Liver (tissue), 9 donors: ENCODE results near the gene AGBL4. TPM values are rescaled to one million over a fixed set of nuclear protein-coding genes. Genes with fewer than 3 reads are reported as not detected.

Experiments
- DNase-seq: peaks from one replicate; pipeline ENCODE4 v3.0.0-alpha.2; 2017; ENCODE audit warnings: low spot score
- H3K27ac ChIP-seq, 2 donors: one replicate each; pipeline ENCODE4 v1.7.0; 2013; ENCODE audit warnings: inconsistent platforms in 2 of 2, low read length in 2 of 2, control low read depth in 1 of 2, low read depth in 1 of 2, mild to moderate bottlenecking in 1 of 2
- H3K27me3 ChIP-seq, 4 donors: one replicate each; pipeline versions ENCODE4 v1.6.1 to v1.7.0; 2013; ENCODE audit warnings: low read length in 3 of 4, inconsistent platforms in 1 of 4, mild to moderate bottlenecking in 1 of 4, moderate library complexity in 1 of 4; ENCODE audit not compliant: control insufficient read depth in 4 of 4, insufficient read depth in 4 of 4
- H3K36me3 ChIP-seq, 4 donors: one replicate each; pipeline versions ENCODE4 v1.6.1 to v1.7.0; 2013; ENCODE audit warnings: low read length in 3 of 4, mild to moderate bottlenecking in 3 of 4, low read depth in 1 of 4, moderate library complexity in 1 of 4; ENCODE audit not compliant: control insufficient read depth in 4 of 4, insufficient read depth in 3 of 4
- H3K4me1 ChIP-seq, 4 donors: one replicate each; pipeline versions ENCODE4 v1.6.1 to v1.7.0; 2013; ENCODE audit warnings: low read length in 3 of 4, mild to moderate bottlenecking in 3 of 4, moderate library complexity in 1 of 4; ENCODE audit not compliant: control insufficient read depth in 4 of 4, insufficient read depth in 4 of 4
- H3K4me3 ChIP-seq, 3 donors: one replicate each; pipeline versions ENCODE4 v1.6.1 to v1.7.0; 2013; ENCODE audit warnings: low read length in 3 of 3, control low read depth in 1 of 3, low read depth in 1 of 3, mild to moderate bottlenecking in 1 of 3
- H3K9ac ChIP-seq, 2 donors: one replicate each; pipeline ENCODE4 v1.7.0; 2013; ENCODE audit warnings: low read length in 2 of 2, mild to moderate bottlenecking in 2 of 2, moderate library complexity in 2 of 2, control low read depth in 1 of 2, low read depth in 1 of 2
- H3K9me3 ChIP-seq, 4 donors: one replicate each; pipeline versions ENCODE4 v1.6.1 to v1.7.0; 2013; ENCODE audit warnings: low read length in 3 of 4; ENCODE audit not compliant: control insufficient read depth in 4 of 4
- ATF3 ChIP-seq: IDR thresholded peaks from 2 replicates; pipeline ENCODE4 v1.6.1; 2016; ENCODE audit warnings: antibody characterized with exemption
- CTCF ChIP-seq: fragments of 150-350 bp; IDR thresholded peaks from 2 replicates; pipeline ENCODE4 v1.5.1; 2017; ENCODE audit warnings: improper control_type of control experiment, low read depth, low read length; ENCODE audit not compliant: missing input control
- EGR1 ChIP-seq, 2 donors: IDR thresholded peaks; 2 replicates each; pipeline ENCODE4 v1.6.1; 2016 to 2018; ENCODE audit warnings: antibody characterized with exemption in 2 of 2, low read depth in 2 of 2
- FOXA1 ChIP-seq: IDR thresholded peaks from 2 replicates; pipeline ENCODE4 v1.6.1; 2016; ENCODE audit warnings: antibody characterized with exemption
- FOXA2 ChIP-seq: IDR thresholded peaks from 2 replicates; pipeline ENCODE4 v1.6.1; 2016; ENCODE audit warnings: antibody characterized with exemption
- GABPA ChIP-seq, 2 donors: IDR thresholded peaks in 1 of 2; conservative IDR thresholded peaks in 1 of 2; 2 replicates each; pipeline ENCODE4 v1.6.1; 2016; ENCODE audit warnings: antibody characterized with exemption in 2 of 2, mild to moderate bottlenecking in 1 of 2, moderate library complexity in 1 of 2
- HNF4A ChIP-seq, 2 donors: conservative IDR thresholded peaks; 2 replicates each; pipeline ENCODE4 v1.6.1; 2016; ENCODE audit warnings: antibody characterized with exemption in 2 of 2, mild to moderate bottlenecking in 2 of 2
- HNF4G ChIP-seq: IDR thresholded peaks from 2 replicates; pipeline ENCODE4 v1.6.1; 2016; ENCODE audit warnings: antibody characterized with exemption
- JUND ChIP-seq, 2 donors: IDR thresholded peaks; 2 replicates each; pipeline ENCODE4 v1.6.1; 2016; ENCODE audit warnings: antibody characterized with exemption in 2 of 2
- MAX ChIP-seq: IDR thresholded peaks from 2 replicates; pipeline ENCODE4 v1.6.1; 2016; ENCODE audit warnings: antibody characterized with exemption
- NR2F2 ChIP-seq: IDR thresholded peaks from 2 replicates; pipeline ENCODE4 v1.6.1; 2016; ENCODE audit warnings: antibody characterized with exemption
- RAD21 ChIP-seq, 2 donors: IDR thresholded peaks; 2 replicates each; pipeline ENCODE4 v1.6.1; 2016; ENCODE audit warnings: antibody characterized with exemption in 2 of 2, mild to moderate bottlenecking in 2 of 2
- RXRA ChIP-seq, 2 donors: IDR thresholded peaks; 2 replicates each; pipeline ENCODE4 v1.6.1; 2017 to 2018; ENCODE audit warnings: antibody characterized with exemption in 2 of 2, mild to moderate bottlenecking in 1 of 2
- SP1 ChIP-seq: IDR thresholded peaks from 2 replicates; pipeline ENCODE4 v1.6.1; 2018; ENCODE audit warnings: antibody characterized with exemption, mild to moderate bottlenecking
- TAF1 ChIP-seq: conservative IDR thresholded peaks from 2 replicates; pipeline ENCODE4 v1.6.1; 2016; ENCODE audit warnings: antibody characterized with exemption, mild to moderate bottlenecking
- YY1 ChIP-seq: IDR thresholded peaks from 2 replicates; pipeline ENCODE4 v1.6.1; 2016; ENCODE audit warnings: antibody characterized with exemption, mild to moderate bottlenecking
- ZBTB33 ChIP-seq: IDR thresholded peaks from 2 replicates; pipeline ENCODE4 v1.6.1; 2016; ENCODE audit warnings: antibody characterized with exemption
- WGBS: extraction: QIAGEN DNeasy Blood & Tissue Kit; methylation state at CpG from one replicate; pipeline ENCODE4 v1.1.7; 2013; 5-methylcytosine and 5-hydroxymethylcytosine counted together
- polyA plus RNA-seq, 2 donors: library from polyadenylated mRNA; stranded (reverse) in 1 of 2; unstranded in 1 of 2; fragments of 200-250 nt in 1 of 2; fragments of >200 nt in 1 of 2; fragmentation: Nextera tagmentation in 1 of 2; extraction: Ambion mirVana in 1 of 2; gene quantifications; one replicate each; pipeline versions ENCODE4 v1.2.1 to v1.2.3, GENCODE V29; 2013 to 2015
- total RNA-seq, 2 donors: library from RNA; depleted of rRNA; stranded (reverse); fragments of >200 nt; gene quantifications; one replicate each; pipeline ENCODE4 v1.2.3, GENCODE V29; 2014
- TF ChIP-seq, protein P1 (sequence below): IDR thresholded peaks from 2 replicates; pipeline ENCODE4 v1.6.1; 2016; ENCODE audit warnings: antibody characterized with exemption, mild to moderate bottlenecking
- donor health status: healthy.
- donor health status: healthy.
- donor health status: healthy.
- donor health status: healthy.
- donor health status: healthy.

Gene AGBL4
- total and polyA plus RNA-seq, 4 donors = 0.75 to 0.76 TPM; not detected in 2

- no peaks in the 10 kb centered on the region for H3K9me3 ChIP-seq
- H3K4me1 ChIP-seq = no peaks in the 10 kb centered on the region
- H3K4me3 ChIP-seq = no peak overlapping the region
- no peaks in the 10 kb centered on the region for H3K36me3 ChIP-seq
- H3K27ac ChIP-seq = no peak overlapping the region
- WGBS = 85% methylated on average over 2 of the region's 2 CpGs
- DNase-seq = no peak
- TF ChIP-seq FOXA1 (no peak), HNF4A (conservative IDR thresholded peaks at IDR 0.05) (no peak), JUND (IDR thresholded peaks at IDR 0.05) (no peak), HNF4G (no peak), YY1 (no peak), CTCF (no peak), EGR1 (IDR thresholded peaks at IDR 0.05; ENCODE audit: low read depth in 2 of 2) (no peak), GABPA (IDR thresholded peaks at IDR 0.05 in 1 of 2, conservative IDR thresholded peaks at IDR 0.05 in 1 of 2) (no peak), RXRA (IDR thresholded peaks at IDR 0.05) (no peak), ATF3 (no peak), MAX (no peak), TAF1 (no peak), ZBTB33 (no peak), SP1 (no peak), NR2F2 (no peak), FOXA2 (no peak), RAD21 (IDR thresholded peaks at IDR 0.05) (no peak)
- TF ChIP-seq, protein P1, sequence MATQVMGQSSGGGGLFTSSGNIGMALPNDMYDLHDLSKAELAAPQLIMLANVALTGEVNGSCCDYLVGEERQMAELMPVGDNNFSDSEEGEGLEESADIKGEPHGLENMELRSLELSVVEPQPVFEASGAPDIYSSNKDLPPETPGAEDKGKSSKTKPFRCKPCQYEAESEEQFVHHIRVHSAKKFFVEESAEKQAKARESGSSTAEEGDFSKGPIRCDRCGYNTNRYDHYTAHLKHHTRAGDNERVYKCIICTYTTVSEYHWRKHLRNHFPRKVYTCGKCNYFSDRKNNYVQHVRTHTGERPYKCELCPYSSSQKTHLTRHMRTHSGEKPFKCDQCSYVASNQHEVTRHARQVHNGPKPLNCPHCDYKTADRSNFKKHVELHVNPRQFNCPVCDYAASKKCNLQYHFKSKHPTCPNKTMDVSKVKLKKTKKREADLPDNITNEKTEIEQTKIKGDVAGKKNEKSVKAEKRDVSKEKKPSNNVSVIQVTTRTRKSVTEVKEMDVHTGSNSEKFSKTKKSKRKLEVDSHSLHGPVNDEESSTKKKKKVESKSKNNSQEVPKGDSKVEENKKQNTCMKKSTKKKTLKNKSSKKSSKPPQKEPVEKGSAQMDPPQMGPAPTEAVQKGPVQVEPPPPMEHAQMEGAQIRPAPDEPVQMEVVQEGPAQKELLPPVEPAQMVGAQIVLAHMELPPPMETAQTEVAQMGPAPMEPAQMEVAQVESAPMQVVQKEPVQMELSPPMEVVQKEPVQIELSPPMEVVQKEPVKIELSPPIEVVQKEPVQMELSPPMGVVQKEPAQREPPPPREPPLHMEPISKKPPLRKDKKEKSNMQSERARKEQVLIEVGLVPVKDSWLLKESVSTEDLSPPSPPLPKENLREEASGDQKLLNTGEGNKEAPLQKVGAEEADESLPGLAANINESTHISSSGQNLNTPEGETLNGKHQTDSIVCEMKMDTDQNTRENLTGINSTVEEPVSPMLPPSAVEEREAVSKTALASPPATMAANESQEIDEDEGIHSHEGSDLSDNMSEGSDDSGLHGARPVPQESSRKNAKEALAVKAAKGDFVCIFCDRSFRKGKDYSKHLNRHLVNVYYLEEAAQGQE = no peak
- no peak overlapping the region for H3K9ac ChIP-seq
- no peaks in the 10 kb centered on the region for H3K27me3 ChIP-seq
Measured at GRCh38 chr1:49181033-49181432, 842.7 kb downstream of the AGBL4 start.
